Stimulated activated CD4-positive, alpha-beta T cell treated with anti-CD3 and anti-CD28 coated beads, Interleukin-12 subunit alpha, Interleukin-12 subunit beta, amount 100 ng/mL, for 4 hours (primary cell): ENCODE data around the gene HIP1R.

Source experiments
- DNase-seq: peaks from one replicate; pipeline ENCODE4 v3.0.0-alpha.2; 2020

Gene HIP1R

GRCh38 chr12:122849352-122850047 is 14.2 kb downstream of the HIP1R start:
- no peak for DNase-seq

GRCh38 chr12:122850048-122850445 is 14.8 kb downstream of the HIP1R start:
- DNase-seq = no peak

- no peak for DNase-seq
These were observed 15.6 kb downstream of the HIP1R start for GRCh38 chr12:122850695-122851350.

GRCh38 chr12:122851820-122852219 is 16.6 kb downstream of the HIP1R start:
- DNase-seq = no peak

- no peak for DNase-seq
These were observed 17.3 kb downstream of the HIP1R start for GRCh38 chr12:122852336-122853275.

GRCh38 chr12:122853582-122854245 is 18.5 kb downstream of the HIP1R start:
- DNase-seq = no peak

GRCh38 chr12:122854554-122854953 is 19.3 kb downstream of the HIP1R start:
- no peak for DNase-seq

- no peak for DNase-seq
These were observed 20.0 kb downstream of the HIP1R start for GRCh38 chr12:122855071-122855829.

- no peak for DNase-seq
These were observed 20.9 kb downstream of the HIP1R start for GRCh38 chr12:122855928-122856831.

- no peak for DNase-seq
These were observed 21.9 kb downstream of the HIP1R start for GRCh38 chr12:122856999-122857671.

GRCh38 chr12:122858171-122858570 is 22.9 kb downstream of the HIP1R start:
- no peak for DNase-seq

GRCh38 chr12:122858591-122859302 is 23.5 kb downstream of the HIP1R start:
- no peak for DNase-seq

GRCh38 chr12:122859303-122860039 is 24.2 kb downstream of the HIP1R start:
- DNase-seq = no peak

- DNase-seq = peak; percentile 84
These were observed 25.0 kb downstream of the HIP1R start for GRCh38 chr12:122860040-122860853.

GRCh38 chr12:122860854-122861586 is 25.8 kb downstream of the HIP1R start:
- no peak for DNase-seq

GRCh38 chr12:122861587-122861970 is 26.3 kb downstream of the HIP1R start:
- no peak for DNase-seq

GRCh38 chr12:122862110-122862634 is 26.9 kb downstream of the HIP1R start:
- DNase-seq = no peak
